H9 (cell line): ENCODE results near the gene PPARD. TPM values are rescaled to one million over a fixed set of nuclear protein-coding genes. Genes with fewer than 3 reads are reported as not detected.
A peak's percentile ranks its signal among the peaks of the same experiment; 100 is the strongest.
"Not testable (repeated sequence)": the region's sequence is repeated elsewhere in the genome, so short reads cannot be mapped to it uniquely, and the experiment has no call there.

Experiments
- DNase-seq: peaks from one replicate; pipeline ENCODE4 v3.0.0-alpha.2; 2017
- H2AFZ ChIP-seq: one replicate; pipeline ENCODE4 v1.6.1; 2013; ENCODE audit warnings: mild to moderate bottlenecking, low read length, control low read depth, moderate library complexity
- H2AK5ac ChIP-seq: 2 replicates; pipeline ENCODE4 v1.6.1; 2013; ENCODE audit warnings: low read length, control low read depth, mixed read lengths; ENCODE audit not compliant: insufficient read length
- H2BK120ac ChIP-seq: one replicate; pipeline ENCODE4 v1.6.1; 2013; ENCODE audit warnings: low read depth, mild to moderate bottlenecking, low read length, control low read depth, inconsistent platforms; ENCODE audit not compliant: poor library complexity, severe bottlenecking
- H2BK12ac ChIP-seq: 2 replicates; pipeline ENCODE4 v1.6.1; 2013; ENCODE audit warnings: low read length, control low read depth, mixed read lengths, low read depth; ENCODE audit not compliant: insufficient read length
- H2BK15ac ChIP-seq: 2 replicates; pipeline ENCODE4 v1.6.1; 2013; ENCODE audit warnings: low read depth, low read length, control low read depth
- H2BK20ac ChIP-seq: one replicate; pipeline ENCODE4 v1.6.1; 2013; ENCODE audit warnings: low read depth, mild to moderate bottlenecking, low read length, control low read depth, inconsistent platforms; ENCODE audit not compliant: poor library complexity, severe bottlenecking
- H2BK5ac ChIP-seq: 2 replicates; pipeline ENCODE4 v1.6.1; 2013; ENCODE audit warnings: low read length, control low read depth, mixed read lengths; ENCODE audit not compliant: insufficient read length
- H3K14ac ChIP-seq: 2 replicates; pipeline ENCODE4 v1.6.1; 2013; ENCODE audit warnings: low read length, control low read depth; ENCODE audit not compliant: insufficient read depth
- H3K18ac ChIP-seq: 2 replicates; pipeline ENCODE4 v1.6.1; 2013; ENCODE audit warnings: low read depth, mild to moderate bottlenecking, mixed read lengths, low read length, control low read depth; ENCODE audit not compliant: insufficient read length
- H3K23ac ChIP-seq: 2 replicates; pipeline ENCODE4 v1.6.1; 2013; ENCODE audit warnings: low read length, control low read depth, mixed read lengths, low read depth; ENCODE audit not compliant: insufficient read length
- H3K23me2 ChIP-seq: 2 replicates; pipeline ENCODE4 v1.6.1; 2013; ENCODE audit warnings: low read depth, mild to moderate bottlenecking, mixed read lengths, low read length, control low read depth; ENCODE audit not compliant: insufficient read length, poor library complexity, severe bottlenecking
- H3K27ac ChIP-seq: 2 replicates; pipeline ENCODE4 v1.5.1; 2013; ENCODE audit warnings: low read length, control low read depth, mixed read lengths, low read depth; ENCODE audit not compliant: insufficient read length
- H3K27me3 ChIP-seq: 2 replicates; pipeline ENCODE4 v1.6.1; 2013; ENCODE audit warnings: low read length, control low read depth, inconsistent platforms; ENCODE audit not compliant: insufficient read depth
- H3K4ac ChIP-seq: 2 replicates; pipeline ENCODE4 v1.6.1; 2013; ENCODE audit warnings: low read depth, mild to moderate bottlenecking, control low read depth, inconsistent platforms, low read length, moderate library complexity
- H3K4me1 ChIP-seq: 2 replicates; pipeline ENCODE4 v1.6.1; 2013; ENCODE audit warnings: low read length, control low read depth, inconsistent platforms; ENCODE audit not compliant: insufficient read depth
- H3K4me2 ChIP-seq: 2 replicates; pipeline ENCODE4 v1.6.1; 2013; ENCODE audit warnings: low read length, control low read depth, mixed read lengths; ENCODE audit not compliant: insufficient read length, insufficient read depth
- H3K56ac ChIP-seq: 2 replicates; pipeline ENCODE4 v1.6.1; 2013; ENCODE audit warnings: low read depth, mild to moderate bottlenecking, mixed read lengths, low read length, control low read depth; ENCODE audit not compliant: insufficient read length
- H3K79me1 ChIP-seq: 2 replicates; pipeline ENCODE4 v1.6.1; 2013; ENCODE audit warnings: low read depth, mild to moderate bottlenecking, moderate library complexity, low read length, control low read depth, inconsistent platforms; ENCODE audit not compliant: insufficient read depth, poor library complexity, severe bottlenecking
- H3K79me2 ChIP-seq: 2 replicates; pipeline ENCODE4 v1.6.1; 2013; ENCODE audit warnings: low read length, control low read depth, inconsistent platforms; ENCODE audit not compliant: insufficient read depth
- H3K9ac ChIP-seq: 2 replicates; pipeline ENCODE4 v1.6.1; 2013; ENCODE audit warnings: low read length, control low read depth, mixed read lengths; ENCODE audit not compliant: insufficient read length; ENCODE audit errors: extremely low read depth
- H3K9me3 ChIP-seq: one replicate; pipeline ENCODE4 v1.6.1; 2013; ENCODE audit warnings: low read depth, low read length, inconsistent platforms; ENCODE audit not compliant: control insufficient read depth
- H3T11ph ChIP-seq: one replicate; pipeline ENCODE4 v1.6.1; 2013; ENCODE audit warnings: mild to moderate bottlenecking, low read length, control low read depth, inconsistent platforms
- H4K20me1 ChIP-seq: one replicate; pipeline ENCODE4 v1.6.1; 2013; ENCODE audit not compliant: control insufficient read depth, insufficient read length, insufficient read depth
- H4K5ac ChIP-seq: 2 replicates; pipeline ENCODE4 v1.6.1; 2013; ENCODE audit warnings: low read depth, mild to moderate bottlenecking, mixed read lengths, low read length, control low read depth; ENCODE audit not compliant: insufficient read length
- H4K8ac ChIP-seq: replicated peaks from 2 replicates; pipeline ENCODE4 v1.6.1; 2013; ENCODE audit warnings: low read length, control low read depth, mixed read lengths, low read depth; ENCODE audit not compliant: insufficient read length
- H4K91ac ChIP-seq: 2 replicates; pipeline ENCODE4 v1.6.1; 2013; ENCODE audit warnings: low read depth, mild to moderate bottlenecking, moderate library complexity, mixed read lengths, low read length, control low read depth; ENCODE audit not compliant: insufficient read length
- H3K27ac Mint-ChIP-seq, 3 experiments: 2 replicates in 2 of 3; 3 replicates in 1 of 3; pipeline ENCODE4 v1.8.0; 2020 to 2021; ENCODE audit warnings: mixed read lengths in 3 of 3, mild to moderate bottlenecking in 1 of 3, moderate library complexity in 1 of 3
- H3K27me3 Mint-ChIP-seq: 2 replicates; pipeline ENCODE4 v1.8.0; 2021; ENCODE audit warnings: low read depth, mild to moderate bottlenecking, moderate library complexity, mixed read lengths
- H3K36me3 Mint-ChIP-seq, 3 experiments: 2 replicates in 2 of 3; 3 replicates in 1 of 3; pipeline ENCODE4 v1.8.0; 2020 to 2021; ENCODE audit warnings: low read depth in 3 of 3, mixed read lengths in 3 of 3; ENCODE audit not compliant: insufficient read depth in 1 of 3
- H3K4me1 Mint-ChIP-seq, 2 experiments: 2 replicates each; pipeline ENCODE4 v1.8.0; 2020; ENCODE audit warnings: mixed read lengths in 2 of 2
- H3K4me3 Mint-ChIP-seq, 2 experiments: 2 replicates in 1 of 2; 3 replicates in 1 of 2; pipeline ENCODE4 v1.8.0; 2020 to 2021; ENCODE audit warnings: mild to moderate bottlenecking in 2 of 2, mixed read lengths in 2 of 2, moderate library complexity in 1 of 2
- H3K9me3 Mint-ChIP-seq, 2 experiments: 2 replicates in 1 of 2; 3 replicates in 1 of 2; pipeline ENCODE4 v1.8.0; 2020; ENCODE audit warnings: mild to moderate bottlenecking in 2 of 2, mixed read lengths in 2 of 2, moderate library complexity in 1 of 2
- WGBS: extraction: QIAGEN DNeasy Blood & Tissue Kit; methylation state at CpG from one replicate; pipeline ENCODE4 v1.1.7; 2013; ENCODE audit warnings: missing lambda C conversion rate, low lambda C conversion rate, mixed read lengths; ENCODE audit not compliant: insufficient read length; ENCODE audit errors: extremely low coverage; 5-methylcytosine and 5-hydroxymethylcytosine counted together
- total RNA-seq: library from RNA; stranded (reverse); gene quantifications from 2 replicates; pipeline ENCODE4 v1.2.1, GENCODE V29; 2021
- TF ChIP-seq, protein P1 (sequence below): fragments of 200-600 bp; sonication (generic); conservative IDR thresholded peaks from 3 replicates; pipeline ENCODE4 v1.8.0; 2021; ENCODE audit warnings: antibody characterized with exemption, mild to moderate bottlenecking

The PPARD gene
- total RNA-seq, 1 experiment from 2014 or later: 11.7 TPM

DNA sequence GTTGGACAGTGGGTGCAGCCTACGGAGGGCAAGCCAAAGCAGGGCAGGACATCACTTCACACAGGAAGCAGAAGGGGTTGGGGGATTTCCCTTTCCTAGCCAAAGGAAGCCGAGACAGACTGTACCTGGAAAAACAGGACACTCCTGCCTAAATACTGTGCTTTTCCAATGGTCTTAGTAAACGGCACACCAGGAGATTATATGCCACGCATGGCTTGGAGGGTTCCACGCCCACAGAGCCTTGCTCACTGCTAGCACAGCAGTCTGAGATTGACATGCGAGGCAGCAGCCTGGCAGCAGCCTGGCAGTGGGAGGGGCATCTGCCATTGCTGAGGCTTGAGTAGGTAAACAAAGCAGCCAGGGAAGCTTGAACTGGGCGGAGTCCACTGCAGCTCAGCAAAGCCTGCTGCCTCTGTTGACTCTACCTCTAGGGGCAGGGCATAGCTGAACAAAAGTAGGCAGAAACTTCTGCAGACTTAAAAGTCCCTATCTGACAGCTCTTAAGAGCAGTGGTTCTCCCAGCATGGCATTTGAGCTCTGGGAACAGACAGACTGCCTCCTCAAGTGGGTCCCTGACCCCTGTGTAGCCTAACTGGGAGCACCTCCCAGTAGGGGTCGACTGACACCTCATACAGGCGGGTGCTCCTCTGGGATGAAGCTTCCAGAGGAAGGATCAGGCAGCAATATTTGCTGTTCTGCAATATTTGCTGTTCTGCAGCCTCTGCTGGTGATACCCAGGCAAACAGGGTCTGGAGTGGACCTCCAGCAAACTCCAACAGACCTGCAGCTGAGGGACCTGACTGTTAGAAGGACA lies 10.1 kb upstream of the PPARD start:
- H3K14ac ChIP-seq, H4K5ac ChIP-seq, H3K56ac ChIP-seq, H2BK15ac ChIP-seq, H4K8ac ChIP-seq, H2AFZ ChIP-seq, H3K79me1 ChIP-seq, H2BK20ac ChIP-seq, H3K4ac ChIP-seq, H2BK5ac ChIP-seq, H2AK5ac ChIP-seq, H3K36me3 Mint-ChIP-seq, H3K4me1 Mint-ChIP-seq, H3K23me2 ChIP-seq, H4K91ac ChIP-seq, H3K27ac ChIP-seq, H3K9me3 ChIP-seq, H3K27ac Mint-ChIP-seq, H3K4me3 Mint-ChIP-seq, H3K9me3 Mint-ChIP-seq, H2BK120ac ChIP-seq, H2BK12ac ChIP-seq, H3K79me2 ChIP-seq, H3T11ph ChIP-seq, H3K18ac ChIP-seq, H3K4me2 ChIP-seq, H3K4me1 ChIP-seq, H3K9ac ChIP-seq, H3K27me3 ChIP-seq, H3K23ac ChIP-seq, H4K20me1 ChIP-seq: not testable (repeated sequence)
- no CpG with 5 or more reads among the region's 9 CpGs for WGBS
- DNase-seq: peak; percentile 85
- peaks cover 46% of the 10 kb centered on the region for H3K27me3 Mint-ChIP-seq
- TF ChIP-seq, protein P1, sequence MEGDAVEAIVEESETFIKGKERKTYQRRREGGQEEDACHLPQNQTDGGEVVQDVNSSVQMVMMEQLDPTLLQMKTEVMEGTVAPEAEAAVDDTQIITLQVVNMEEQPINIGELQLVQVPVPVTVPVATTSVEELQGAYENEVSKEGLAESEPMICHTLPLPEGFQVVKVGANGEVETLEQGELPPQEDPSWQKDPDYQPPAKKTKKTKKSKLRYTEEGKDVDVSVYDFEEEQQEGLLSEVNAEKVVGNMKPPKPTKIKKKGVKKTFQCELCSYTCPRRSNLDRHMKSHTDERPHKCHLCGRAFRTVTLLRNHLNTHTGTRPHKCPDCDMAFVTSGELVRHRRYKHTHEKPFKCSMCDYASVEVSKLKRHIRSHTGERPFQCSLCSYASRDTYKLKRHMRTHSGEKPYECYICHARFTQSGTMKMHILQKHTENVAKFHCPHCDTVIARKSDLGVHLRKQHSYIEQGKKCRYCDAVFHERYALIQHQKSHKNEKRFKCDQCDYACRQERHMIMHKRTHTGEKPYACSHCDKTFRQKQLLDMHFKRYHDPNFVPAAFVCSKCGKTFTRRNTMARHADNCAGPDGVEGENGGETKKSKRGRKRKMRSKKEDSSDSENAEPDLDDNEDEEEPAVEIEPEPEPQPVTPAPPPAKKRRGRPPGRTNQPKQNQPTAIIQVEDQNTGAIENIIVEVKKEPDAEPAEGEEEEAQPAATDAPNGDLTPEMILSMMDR: peak; percentile 43; the same call in 2 of the 3 replicates
